ENCODE measurements around the gene BBS9. TPM values are rescaled to one million over a fixed set of nuclear protein-coding genes. Genes with fewer than 3 reads are reported as not detected.

The BBS9 gene
- total RNA-seq, 1 donor from 2014 or later, result 4.2 TPM

- no peaks in the 10 kb centered on the region for H3K27me3 ChIP-seq (ENCODE audit: control insufficient read depth, insufficient read depth, low read length)
- DNase-seq (ENCODE audit: low read depth) (no peak), FAIRE-seq (no peak)
- TF ChIP-seq CTCF (IDR thresholded peaks at IDR 0.05; ENCODE audit: insufficient read depth, low read length, severe bottlenecking), result no peak
- no peak overlapping the region for H3K4me3 ChIP-seq (ENCODE audit: low read depth, low read length)
- no peaks in the 10 kb centered on the region for H3K36me3 ChIP-seq (ENCODE audit: control insufficient read depth, insufficient read depth, low read length)
Observed at GRCh38 chr7:33355386-33355785, 226.0 kb downstream of the BBS9 start.

GRCh38 chr7:33356336-33356735 is 227.0 kb downstream of the BBS9 start:
- DNase-seq (ENCODE audit: low read depth) (no peak), FAIRE-seq (no peak)
- H3K27me3 ChIP-seq (ENCODE audit: control insufficient read depth, insufficient read depth, low read length), result no peaks in the 10 kb centered on the region
- H3K4me3 ChIP-seq (ENCODE audit: low read depth, low read length), result no peak overlapping the region
- no peaks in the 10 kb centered on the region for H3K36me3 ChIP-seq (ENCODE audit: control insufficient read depth, insufficient read depth, low read length)
- TF ChIP-seq CTCF (IDR thresholded peaks at IDR 0.05; ENCODE audit: insufficient read depth, low read length, severe bottlenecking), result no peak

GRCh38 chr7:33357846-33358245 is 228.5 kb downstream of the BBS9 start:
- no peaks in the 10 kb centered on the region for H3K36me3 ChIP-seq (ENCODE audit: control insufficient read depth, insufficient read depth, low read length)
- FAIRE-seq, result no peak
- TF ChIP-seq CTCF (IDR thresholded peaks at IDR 0.05; ENCODE audit: insufficient read depth, low read length, severe bottlenecking), result no peak
- DNase-seq (ENCODE audit: low read depth), result no peak
- no peak overlapping the region for H3K4me3 ChIP-seq (ENCODE audit: low read depth, low read length)
- no peaks in the 10 kb centered on the region for H3K27me3 ChIP-seq (ENCODE audit: control insufficient read depth, insufficient read depth, low read length)

GRCh38 chr7:33369888-33370287 is 240.5 kb downstream of the BBS9 start:
- DNase-seq (ENCODE audit: low read depth) (no peak), FAIRE-seq (no peak)
- no peak overlapping the region for H3K4me3 ChIP-seq (ENCODE audit: low read depth, low read length)

GRCh38 chr7:33373195-33373594 is 243.8 kb downstream of the BBS9 start:
- FAIRE-seq (no peak), DNase-seq (ENCODE audit: low read depth) (no peak)
- Histone ChIP-seq H3K4me3 (ENCODE audit: low read depth, low read length) (no peak overlapping the region), H3K36me3 (ENCODE audit: control insufficient read depth, insufficient read depth, low read length) (no peaks in the 10 kb centered on the region), H3K27me3 (ENCODE audit: control insufficient read depth, insufficient read depth, low read length) (no peaks in the 10 kb centered on the region)
- no peak for TF ChIP-seq CTCF (IDR thresholded peaks at IDR 0.05; ENCODE audit: insufficient read depth, low read length, severe bottlenecking)

More at GRCh38 chr7:33369888-33370287, 240.5 kb downstream of the BBS9 start:
- H3K36me3 ChIP-seq (ENCODE audit: control insufficient read depth, insufficient read depth, low read length), result no peaks in the 10 kb centered on the region
- no peak for TF ChIP-seq CTCF (IDR thresholded peaks at IDR 0.05; ENCODE audit: insufficient read depth, low read length, severe bottlenecking)
- H3K27me3 ChIP-seq (ENCODE audit: control insufficient read depth, insufficient read depth, low read length), result no peaks in the 10 kb centered on the region

GRCh38 chr7:33379891-33380525 is 250.6 kb downstream of the BBS9 start:
- no peak for TF ChIP-seq CTCF (IDR thresholded peaks at IDR 0.05; ENCODE audit: insufficient read depth, low read length, severe bottlenecking)
- DNase-seq (ENCODE audit: low read depth) (peak; percentile 2), FAIRE-seq (peak; percentile 76)
- Histone ChIP-seq H3K4me3 (ENCODE audit: low read depth, low read length) (no peak overlapping the region), H3K36me3 (ENCODE audit: control insufficient read depth, insufficient read depth, low read length) (no peaks in the 10 kb centered on the region), H3K27me3 (ENCODE audit: control insufficient read depth, insufficient read depth, low read length) (no peaks in the 10 kb centered on the region)

Data from bronchial epithelial cell (primary cell).